Psoas muscle (tissue), 8 donors: ENCODE data around the gene TMBIM6. TPM values are rescaled to one million over a fixed set of nuclear protein-coding genes. Genes with fewer than 3 reads are reported as not detected.

Source experiments
- ATAC-seq, 4 donors: fragments of 200-7000 bp; cut with Tn5 transposase; one replicate each; pipeline ENCODE4 v1.9.1; 2020; ENCODE audit warnings: moderate library complexity in 3 of 4, mild to moderate bottlenecking in 2 of 4
- DNase-seq, 2 donors: peaks; one replicate each; pipeline ENCODE4 v3.0.0-alpha.2; 2020
- H3K27ac ChIP-seq: fragments of 200-600 bp; one replicate; pipeline ENCODE4 v1.8.0; 2022
- H3K27me3 ChIP-seq, 3 donors: fragments of 200-600 bp in 1 of 3; one replicate each; pipeline versions ENCODE4 v1.6.1 to v1.8.0; 2013 to 2022; ENCODE audit warnings: low read length in 2 of 3, mild to moderate bottlenecking in 2 of 3, moderate library complexity in 1 of 3; ENCODE audit not compliant: insufficient read depth in 3 of 3
- H3K36me3 ChIP-seq, 2 donors: fragments of 200-600 bp in 1 of 2; one replicate each; pipeline versions ENCODE4 v1.6.1 to v1.8.0; 2013 to 2022; ENCODE audit warnings: low read depth in 1 of 2, mild to moderate bottlenecking in 1 of 2, moderate library complexity in 1 of 2; ENCODE audit not compliant: insufficient read depth in 1 of 2
- H3K4me1 ChIP-seq: fragments of 200-600 bp; one replicate; pipeline ENCODE4 v1.8.0; 2022
- H3K4me3 ChIP-seq: fragments of 200-600 bp; one replicate; pipeline ENCODE4 v1.8.0; 2022; ENCODE audit warnings: mild to moderate bottlenecking
- H3K9me3 ChIP-seq: fragments of 200-600 bp; one replicate; pipeline ENCODE4 v1.8.0; 2022
- WGBS, 3 donors: extraction: QIAGEN DNeasy Blood & Tissue Kit; methylation state at CpG; one replicate each; pipeline versions ENCODE4 v1.1.6 to v1.1.7; 2013; 5-methylcytosine and 5-hydroxymethylcytosine counted together
- intact Hi-C, 2 donors: fragments of 100-400 bp; cut with DNase I; formaldehyde crosslinking; loops; one replicate each; pipeline versions ENCODE4 v1.11.0 to v1.14.2; 2022
- polyA plus RNA-seq, 3 donors: library from polyadenylated mRNA; stranded (reverse); fragments of 200-250 nt; gene quantifications; one replicate each; pipeline ENCODE4 v1.2.3, GENCODE V29; 2013
- total RNA-seq, 4 donors: library from RNA; stranded (reverse); fragmentation: NEBNext Ultra II Directional in 2 of 4; extraction: Animal tissue kit (Norgen Biotek cat#: 25700) in 2 of 4; gene quantifications; one replicate each; pipeline versions ENCODE4 v1.2.1 to v1.2.4, GENCODE V29; 2021 to 2023
- TF ChIP-seq, protein P1 (sequence below): fragments of 200-600 bp; IDR thresholded peaks from one replicate; pipeline ENCODE4 v1.8.0; 2022; ENCODE audit warnings: antibody characterized with exemption
- donor health status: healthy with polysubstance abuse.
- donor health status: DM: no; HTN: no; CAD: no; lungs with moderate emphysema.
- donor health status: Bipolar disorder and iron deficiency.
- donor health status: healthy.
- donor health status: DM: yes; HTN: yes; CAD: no.
- donor health status: DM: no; HTN: no; CAD: no.
- donor health status: DM: no; HTN: no; CAD: no.
- donor health status: DM: yes; HTN: yes; CAD: no.

Gene TMBIM6
- total and polyA plus RNA-seq, 7 donors = 164 to 317 (median 243) TPM

DNA sequence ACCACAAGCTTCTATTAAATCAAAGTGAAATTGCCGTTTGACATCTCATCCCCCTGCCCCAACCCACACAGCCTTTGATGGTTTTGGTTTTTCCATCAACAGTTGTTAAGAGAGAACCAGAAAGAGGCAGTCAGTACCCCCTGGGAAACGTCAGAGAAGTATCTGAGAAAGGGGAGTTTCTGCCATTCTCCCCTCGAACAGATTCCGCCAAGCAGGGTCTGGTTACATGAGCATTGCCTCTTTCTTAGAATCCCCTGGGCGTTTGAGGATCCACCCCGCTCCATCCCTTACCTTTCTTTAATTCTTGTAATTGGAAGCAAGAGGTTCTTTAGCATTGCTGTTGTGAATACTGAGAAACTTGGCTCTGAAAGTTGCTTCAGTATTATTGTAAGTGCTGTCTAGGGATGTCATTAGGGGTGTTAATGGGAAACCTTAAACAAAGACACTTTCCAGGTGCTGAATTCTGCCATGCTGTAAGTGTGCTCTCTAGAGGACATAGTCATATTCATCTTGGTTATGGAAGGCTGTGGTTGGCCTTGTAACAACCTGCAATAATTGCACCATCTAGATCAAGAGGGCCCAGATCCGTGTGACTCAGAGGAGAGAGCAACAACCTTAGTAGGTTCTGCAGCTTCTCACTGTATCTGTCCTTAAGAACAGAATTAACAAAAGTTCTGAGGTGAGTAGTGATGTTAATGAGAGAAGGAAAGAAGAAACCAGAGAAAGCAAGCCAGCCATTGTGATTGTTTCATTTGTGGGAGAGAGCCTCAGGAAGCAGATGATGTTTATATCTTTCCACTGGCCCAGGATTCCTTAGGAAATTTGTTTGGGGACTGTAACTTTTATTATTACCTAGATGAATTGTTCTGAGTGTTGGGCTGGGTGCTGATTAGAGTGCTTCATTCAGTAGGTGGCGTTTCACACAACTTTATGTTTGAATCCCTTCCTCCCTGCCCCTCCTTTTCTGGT lies 9.0 kb downstream of the TMBIM6 start:
- no peak for DNase-seq
- H3K36me3 ChIP-seq = peaks cover 10 to 36% of the 10 kb centered on the region in 2 donors
- H3K9me3 ChIP-seq = no peaks in the 10 kb centered on the region
- TF ChIP-seq, protein P1, sequence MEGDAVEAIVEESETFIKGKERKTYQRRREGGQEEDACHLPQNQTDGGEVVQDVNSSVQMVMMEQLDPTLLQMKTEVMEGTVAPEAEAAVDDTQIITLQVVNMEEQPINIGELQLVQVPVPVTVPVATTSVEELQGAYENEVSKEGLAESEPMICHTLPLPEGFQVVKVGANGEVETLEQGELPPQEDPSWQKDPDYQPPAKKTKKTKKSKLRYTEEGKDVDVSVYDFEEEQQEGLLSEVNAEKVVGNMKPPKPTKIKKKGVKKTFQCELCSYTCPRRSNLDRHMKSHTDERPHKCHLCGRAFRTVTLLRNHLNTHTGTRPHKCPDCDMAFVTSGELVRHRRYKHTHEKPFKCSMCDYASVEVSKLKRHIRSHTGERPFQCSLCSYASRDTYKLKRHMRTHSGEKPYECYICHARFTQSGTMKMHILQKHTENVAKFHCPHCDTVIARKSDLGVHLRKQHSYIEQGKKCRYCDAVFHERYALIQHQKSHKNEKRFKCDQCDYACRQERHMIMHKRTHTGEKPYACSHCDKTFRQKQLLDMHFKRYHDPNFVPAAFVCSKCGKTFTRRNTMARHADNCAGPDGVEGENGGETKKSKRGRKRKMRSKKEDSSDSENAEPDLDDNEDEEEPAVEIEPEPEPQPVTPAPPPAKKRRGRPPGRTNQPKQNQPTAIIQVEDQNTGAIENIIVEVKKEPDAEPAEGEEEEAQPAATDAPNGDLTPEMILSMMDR = no peak
- no peaks in the 10 kb centered on the region for H3K27me3 ChIP-seq
- no peak overlapping the region for H3K4me3 ChIP-seq
- peaks cover 75% of the 10 kb centered on the region for H3K4me1 ChIP-seq
- intact Hi-C loops = no loop called here
- 44 to 62% (median 46%) methylated on average over 8 of the region's 8 CpGs for WGBS, 3 donors
- peak; percentile 90 to 98 (median 96) for ATAC-seq
- H3K27ac ChIP-seq = peak overlapping the region; percentile 62

DNA sequence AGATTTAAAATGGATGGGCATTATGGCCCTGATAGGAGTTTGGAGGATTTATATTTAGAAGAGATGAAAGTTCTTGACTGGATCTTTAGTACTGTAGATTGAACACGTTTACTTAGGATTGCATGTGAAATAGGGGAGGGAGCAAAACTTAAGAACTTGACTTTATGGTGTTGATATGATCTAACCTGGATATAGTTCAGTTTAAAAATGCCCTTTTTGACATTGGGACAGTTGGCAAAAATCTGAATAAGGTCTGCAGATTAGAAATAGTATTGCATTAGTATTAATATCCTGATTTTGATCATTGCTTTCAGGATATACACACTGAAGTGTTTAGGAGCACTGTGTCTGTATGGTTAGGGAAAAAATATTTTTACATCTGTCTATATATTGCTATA lies 9.6 kb downstream of the TMBIM6 start:
- TF ChIP-seq, protein P1 = no peak
- Histone ChIP-seq H3K27ac (peak overlapping the region; percentile 62), H3K27me3 (no peaks in the 10 kb centered on the region), H3K4me1 (peaks cover 71% of the 10 kb centered on the region), H3K36me3 (peaks cover 10 to 43% of the 10 kb centered on the region in 2 donors), H3K4me3 (no peak overlapping the region), H3K9me3 (no peaks in the 10 kb centered on the region)
- 14 to 22% (median 15%) methylated on average over 1 of the region's 1 CpG for WGBS, 3 donors
- intact Hi-C loops = no loop called here
- no peak for ATAC-seq
- DNase-seq = no peak

DNA sequence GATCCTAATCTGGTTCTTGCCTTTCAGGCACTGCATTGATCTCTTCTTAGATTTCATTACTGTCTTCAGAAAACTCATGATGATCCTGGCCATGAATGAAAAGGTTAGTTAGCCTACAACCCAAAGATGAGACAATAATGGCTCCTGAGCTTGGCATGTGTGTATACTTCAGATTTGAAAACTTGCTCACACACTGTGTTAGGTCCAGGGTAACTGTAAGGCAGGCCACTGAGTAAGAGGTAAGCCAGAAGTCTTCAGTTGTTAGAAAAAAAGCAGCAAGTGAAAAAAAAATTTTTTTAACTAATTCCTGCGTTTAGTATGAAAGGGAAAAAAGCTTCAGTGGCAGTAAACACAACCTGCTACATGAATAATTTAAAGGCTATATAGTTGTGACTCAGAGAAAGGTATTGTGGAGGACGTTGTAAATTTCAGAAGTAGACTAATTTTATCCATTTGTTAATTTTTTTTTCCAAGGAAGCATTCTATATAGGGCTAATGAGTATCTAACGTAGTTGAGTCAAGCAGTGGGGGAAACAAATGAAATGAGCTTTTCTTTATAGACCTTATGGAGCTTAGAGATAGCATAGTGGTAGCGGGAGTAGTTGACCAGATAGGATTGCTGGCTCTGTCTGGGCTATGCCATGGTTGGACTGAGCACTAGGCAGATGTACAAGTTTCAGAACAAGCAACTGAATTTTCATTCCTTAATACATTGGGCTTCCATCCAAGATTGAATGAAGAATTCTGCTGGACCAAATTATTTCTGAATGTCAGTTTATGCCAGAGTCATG lies 20.5 kb downstream of the TMBIM6 start:
- no peak for ATAC-seq

DNA sequence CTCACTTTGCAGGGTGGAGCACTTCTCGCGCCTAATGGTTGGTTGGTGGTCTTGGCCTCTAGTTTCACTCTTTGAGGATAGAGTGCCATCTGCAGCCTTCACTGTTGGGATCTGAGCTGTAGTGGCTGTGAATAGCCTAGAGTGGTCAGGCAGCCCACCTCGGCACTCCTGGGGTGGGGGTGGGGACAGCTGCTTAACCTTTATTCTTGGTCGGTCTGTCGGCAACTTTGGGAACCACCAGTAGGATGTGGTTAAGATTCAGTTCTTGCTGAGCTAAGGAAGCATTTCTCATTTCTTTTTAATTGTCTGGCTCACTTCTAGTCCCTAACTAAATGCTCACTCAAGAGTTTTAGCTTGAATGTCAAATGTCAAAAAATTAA lies 21.1 kb downstream of the TMBIM6 start:
- intact Hi-C loops = no loop called here
- Histone ChIP-seq H3K4me1 (peaks cover 2% of the 10 kb centered on the region), H3K27me3 (no peaks in the 10 kb centered on the region), H3K36me3 (peaks cover 24 to 78% of the 10 kb centered on the region in 2 donors), H3K27ac (no peak overlapping the region), H3K4me3 (no peak overlapping the region), H3K9me3 (no peaks in the 10 kb centered on the region)
- TF ChIP-seq, protein P1 = no peak
- ATAC-seq = no peak
- 77 to 82% (median 78%) methylated on average over 5 of the region's 5 CpGs for WGBS, 3 donors
- DNase-seq = no peak

More for the DNA sequence above, 20.5 kb downstream of the TMBIM6 start:
- no peaks in the 10 kb centered on the region for H3K9me3 ChIP-seq
- H3K4me1 ChIP-seq = peaks cover 7% of the 10 kb centered on the region
- H3K27me3 ChIP-seq = no peaks in the 10 kb centered on the region
- TF ChIP-seq, protein P1 = no peak
- no peak for DNase-seq
- intact Hi-C loops = no loop called here
- no peak overlapping the region for H3K27ac ChIP-seq
- peaks cover 27 to 84% of the 10 kb centered on the region in 2 donors for H3K36me3 ChIP-seq
- 82 to 87% (median 87%) methylated on average over 4 of the region's 4 CpGs for whole genome bisulfite sequencing, 3 donors
- no peak overlapping the region for H3K4me3 ChIP-seq
